Measurements from ENCODE around the gene EFEMP2.

The EFEMP2 gene

GRCh38 chr11:65826984-65827735, 45.4 kb downstream of the EFEMP2 start:
- DNase-seq (ENCODE audit: low spot score) = no peak

- DNase-seq (ENCODE audit: low spot score) = no peak
These were observed 49.6 kb downstream of the EFEMP2 start for GRCh38 chr11:65822776-65823528.

- DNase-seq (ENCODE audit: low spot score) = no peak
These were observed 51.5 kb downstream of the EFEMP2 start for GRCh38 chr11:65821107-65821506.

- peak; percentile 90 for DNase-seq (ENCODE audit: low spot score)
These were observed 54.5 kb downstream of the EFEMP2 start for GRCh38 chr11:65817835-65818680.

- DNase-seq (ENCODE audit: low spot score) = no peak
These were observed 55.2 kb downstream of the EFEMP2 start for GRCh38 chr11:65817312-65817834.

- no peak for DNase-seq (ENCODE audit: low spot score)
These were observed 55.9 kb downstream of the EFEMP2 start for GRCh38 chr11:65816696-65817095.

All from CD4-positive, alpha-beta T cell treated with Interleukin-6 at 100 ng/mL for 8 hours (primary cell).